Nephron (organoid): ENCODE data around the gene ESPN.

Source experiments
- H3K27ac Mint-ChIP-seq, 3 experiments: 2 replicates each; pipeline ENCODE4 v1.8.0; 2020; ENCODE audit warnings: mixed read lengths in 3 of 3, mild to moderate bottlenecking in 2 of 3, moderate library complexity in 1 of 3
- H3K27me3 Mint-ChIP-seq: 2 replicates; pipeline ENCODE4 v1.8.0; 2021; ENCODE audit warnings: low read depth, mild to moderate bottlenecking, moderate library complexity, mixed read lengths
- H3K36me3 Mint-ChIP-seq: 2 replicates; pipeline ENCODE4 v1.8.0; 2020; ENCODE audit warnings: low read depth, mixed read lengths
- H3K4me1 Mint-ChIP-seq: 2 replicates; pipeline ENCODE4 v1.8.0; 2020; ENCODE audit warnings: mixed read lengths
- H3K4me3 Mint-ChIP-seq, 3 experiments: 2 replicates each; pipeline ENCODE4 v1.8.0; 2020; ENCODE audit warnings: mild to moderate bottlenecking in 3 of 3, mixed read lengths in 3 of 3, moderate library complexity in 2 of 3
- H3K9me3 Mint-ChIP-seq: 2 replicates; pipeline ENCODE4 v1.8.0; 2020; ENCODE audit warnings: mixed read lengths
- CTCF ChIP-seq, 3 experiments: fragments of 200-600 bp; sonication (generic); IDR thresholded peaks; one replicate each; pipeline ENCODE4 v1.5.0; 2021; ENCODE audit warnings: antibody characterized with exemption in 3 of 3; ENCODE audit not compliant: unreplicated experiment in 3 of 3

The ESPN gene

GRCh38 chr1:6510493-6510892 lies 85.9 kb downstream of the ESPN start:
- no peaks in the 10 kb centered on the region for H3K9me3 Mint-ChIP-seq
- no peak overlapping the region for H3K4me3 Mint-ChIP-seq
- no peak overlapping the region for H3K27ac Mint-ChIP-seq
- H3K27me3 Mint-ChIP-seq: peaks cover 3% of the 10 kb centered on the region
- H3K4me1 Mint-ChIP-seq: peaks cover 29% of the 10 kb centered on the region
- TF ChIP-seq CTCF (IDR thresholded peaks at IDR 0.05; ENCODE audit: unreplicated experiment in 3 of 3): no peak
- H3K36me3 Mint-ChIP-seq: no peaks in the 10 kb centered on the region
